Heart left ventricle (tissue), 16 donors: ENCODE data around the gene SPAG6. TPM values are rescaled to one million over a fixed set of nuclear protein-coding genes. Genes with fewer than 3 reads are reported as not detected.

ENCODE experiments used
- ATAC-seq, 4 donors: fragments of 200-7000 bp; cut with Tn5 transposase; one replicate each; pipeline ENCODE4 v1.9.1; 2020 to 2022; ENCODE audit warnings: moderate library complexity in 4 of 4, mild to moderate bottlenecking in 3 of 4, moderate number of reproducible peaks in 1 of 4
- DNase-seq, 5 donors: peaks; one replicate each; pipeline ENCODE4 v3.0.0-alpha.2; 2020
- H3K27ac ChIP-seq, 12 donors: fragments of 200-600 bp; sonication (generic) in 4 of 12; one replicate each; pipeline versions ENCODE4 v1.5.0 to v1.8.0; 2016 to 2022; ENCODE audit warnings: mild to moderate bottlenecking in 2 of 12
- H3K27me3 ChIP-seq, 9 donors: fragments of 200-600 bp; sonication (generic) in 2 of 9; one replicate each; pipeline versions ENCODE4 v1.5.1 to v1.8.0; 2016 to 2022; ENCODE audit warnings: mild to moderate bottlenecking in 3 of 9
- H3K36me3 ChIP-seq, 9 donors: fragments of 200-600 bp; sonication (generic) in 2 of 9; one replicate each; pipeline versions ENCODE4 v1.5.0 to v1.8.0; 2018 to 2022; ENCODE audit warnings: mild to moderate bottlenecking in 2 of 9
- H3K4me1 ChIP-seq, 12 donors: fragments of 200-600 bp; sonication (generic) in 4 of 12; one replicate each; pipeline versions ENCODE4 v1.5.0 to v1.8.0; 2016 to 2022; ENCODE audit warnings: mild to moderate bottlenecking in 3 of 12
- H3K4me3 ChIP-seq, 12 donors: fragments of 200-600 bp; sonication (generic) in 4 of 12; one replicate each; pipeline versions ENCODE4 v1.5.0 to v1.8.0; 2017 to 2022; ENCODE audit warnings: mild to moderate bottlenecking in 9 of 12, moderate library complexity in 4 of 12
- H3K9me3 ChIP-seq, 12 donors: fragments of 200-600 bp; sonication (generic) in 4 of 12; one replicate each; pipeline versions ENCODE4 v1.5.0 to v1.8.0; 2016 to 2022; ENCODE audit warnings: mild to moderate bottlenecking in 1 of 12
- POLR2A ChIP-seq, 2 donors: fragments of 450-650 bp; IDR thresholded peaks; one replicate each; pipeline ENCODE4 v1.6.1; 2017; ENCODE audit warnings: antibody characterized with exemption in 2 of 2, mild to moderate bottlenecking in 2 of 2, moderate library complexity in 2 of 2
- WGBS, 4 donors: extraction: QIAGEN DNeasy Blood & Tissue Kit in 2 of 4; methylation state at CpG; one replicate each; pipeline versions ENCODE4 v1.1.5 to v1.1.7; 2013 to 2018; 5-methylcytosine and 5-hydroxymethylcytosine counted together
- intact Hi-C, 10 donors: fragments of 100-400 bp; cut with DNase I; formaldehyde crosslinking; loops; one replicate each; pipeline versions ENCODE4 v1.11.1 to v1.14.2; 2022
- polyA plus RNA-seq, 2 donors: library from polyadenylated mRNA; stranded (reverse); fragments of 200-250 nt; gene quantifications; one replicate each; pipeline ENCODE4 v1.2.3, GENCODE V29; 2013
- total RNA-seq, 9 donors: library from RNA; depleted of rRNA in 2 of 9; stranded (reverse); fragments of >200 nt in 2 of 9; fragmentation: NEBNext Ultra II Directional in 3 of 9; extraction: Animal tissue kit (Norgen Biotek cat#: 25700) in 3 of 9; gene quantifications; one replicate each; pipeline versions ENCODE4 v1.1.0 to v1.2.4, GENCODE V29; 2016 to 2023
- TF ChIP-seq, protein P1 (sequence below), 12 donors: fragments of 200-600 bp; sonication (generic) in 4 of 12; IDR thresholded peaks; one replicate each; pipeline versions ENCODE4 v1.5.0 to v1.8.0; 2018 to 2022; ENCODE audit warnings: antibody characterized with exemption in 12 of 12, mild to moderate bottlenecking in 5 of 12
- donor health status: ischemic (EF 13 %, LVEDD 7.1; RV severe dilation, severe dysfunction).
- donor health status: healthy with polysubstance abuse.
- donor health status: DM: no; HTN: yes; CAD: no.
- donor health status: DM: no; HTN: no; CAD: no.
- donor health status: ischemic (EF 25% LVEDD 6.9; RV normal size, moderate dysfunction).
- donor health status: ischemic (EF 25% LVEDD 5.7; RV mildly dilated, moderate dysfunction).
- donor health status: healthy.
- donor health status: DM: yes; HTN: yes; CAD: no.
- donor health status: ischemic (EF 35%, LVEDD 5.7; RV mildly dilated, moderate dysfunction).
- donor health status: nonischemic (EF 11% LVEDD 7.7; RV severe dilation, severe dysfunction).
- donor health status: DM: yes; HTN: yes; CAD: no.
- donor health status: PGD.
- donor health status: ischemic (EF 29% LVEDD 5.4; RV normal size, mild dysfunction).
- donor health status: nonischemic (EF 23%, LVEDD 6.1; RV moderate dilation, normal function).

SPAG6 gene
- total and polyA plus RNA-seq, 11 donors = 0.42 TPM; not detected in 10

DNA sequence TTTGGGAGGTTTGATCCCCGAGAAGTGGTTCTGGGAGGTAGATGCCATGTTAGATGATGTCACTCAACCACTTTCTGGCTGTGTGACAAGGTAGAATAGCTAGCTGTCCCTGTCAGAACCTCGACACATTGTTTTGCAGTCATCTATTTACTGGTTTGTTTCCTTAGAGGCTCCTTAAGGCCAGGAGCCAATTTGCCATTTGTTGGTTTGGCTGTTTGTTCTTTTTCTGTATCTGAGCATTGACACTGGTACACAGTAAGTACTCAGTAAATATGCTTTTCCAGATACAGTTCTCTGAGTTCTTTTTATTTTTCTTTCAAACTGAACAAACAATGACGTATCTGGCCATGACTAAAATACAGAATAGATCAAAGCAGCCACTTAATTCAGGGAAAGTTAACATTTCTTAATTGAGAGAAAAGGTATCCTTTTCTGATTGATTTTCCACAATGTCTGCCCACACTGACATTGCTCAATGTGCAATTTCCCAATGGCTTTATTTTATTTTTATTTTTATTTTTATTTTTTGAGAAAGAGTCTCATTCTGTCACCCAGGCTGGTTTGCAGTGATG, 121.6 kb downstream of the SPAG6 start:
- H3K4me3 ChIP-seq = no peak overlapping the region
- no peak overlapping the region for H3K27ac ChIP-seq
- TF ChIP-seq, protein P1, sequence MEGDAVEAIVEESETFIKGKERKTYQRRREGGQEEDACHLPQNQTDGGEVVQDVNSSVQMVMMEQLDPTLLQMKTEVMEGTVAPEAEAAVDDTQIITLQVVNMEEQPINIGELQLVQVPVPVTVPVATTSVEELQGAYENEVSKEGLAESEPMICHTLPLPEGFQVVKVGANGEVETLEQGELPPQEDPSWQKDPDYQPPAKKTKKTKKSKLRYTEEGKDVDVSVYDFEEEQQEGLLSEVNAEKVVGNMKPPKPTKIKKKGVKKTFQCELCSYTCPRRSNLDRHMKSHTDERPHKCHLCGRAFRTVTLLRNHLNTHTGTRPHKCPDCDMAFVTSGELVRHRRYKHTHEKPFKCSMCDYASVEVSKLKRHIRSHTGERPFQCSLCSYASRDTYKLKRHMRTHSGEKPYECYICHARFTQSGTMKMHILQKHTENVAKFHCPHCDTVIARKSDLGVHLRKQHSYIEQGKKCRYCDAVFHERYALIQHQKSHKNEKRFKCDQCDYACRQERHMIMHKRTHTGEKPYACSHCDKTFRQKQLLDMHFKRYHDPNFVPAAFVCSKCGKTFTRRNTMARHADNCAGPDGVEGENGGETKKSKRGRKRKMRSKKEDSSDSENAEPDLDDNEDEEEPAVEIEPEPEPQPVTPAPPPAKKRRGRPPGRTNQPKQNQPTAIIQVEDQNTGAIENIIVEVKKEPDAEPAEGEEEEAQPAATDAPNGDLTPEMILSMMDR (IDR thresholded peaks at IDR 0.05) = no peak
- no peak for TF ChIP-seq POLR2A (IDR thresholded peaks at IDR 0.05)
- H3K27me3 ChIP-seq = peaks cover 0 to 23% (median 8%) of the 10 kb centered on the region in 9 donors
- 76 to 85% (median 82%) methylated on average over 3 of the region's 3 CpGs for WGBS, 4 donors
- ATAC-seq (no peak), DNase-seq (no peak)
- intact Hi-C loops = no loop called here
- H3K36me3 ChIP-seq = no peaks in the 10 kb centered on the region
- H3K4me1 ChIP-seq = no peaks in the 10 kb centered on the region
- H3K9me3 ChIP-seq = no peaks in the 10 kb centered on the region

Other genes with a start within 250 kb of the SPAG6 start
- not detected for gene EBLN1, start 127.5 kb upstream of the SPAG6 start, total RNA-seq
- not detected for gene EBLN1, start 127.5 kb upstream of the SPAG6 start, polyA plus RNA-seq
- gene COMMD3, start 29.1 kb upstream of the SPAG6 start, total RNA-seq = 10 to 100 TPM; 44.4 to 88.3 (median 74.1) TPM
- 10 to 100 TPM; 64.4 to 88.5 TPM for gene COMMD3, start 29.1 kb upstream of the SPAG6 start, polyA plus RNA-seq
- 10 to 100 TPM; 27.2 to 48.5 (median 31.1) TPM for gene BMI1, start 24.4 kb upstream of the SPAG6 start, total RNA-seq
- 10 to 100 TPM; 10.6 to 35.4 TPM for gene BMI1, start 24.4 kb upstream of the SPAG6 start, polyA plus RNA-seq